ENCODE results near the gene ANAPC16.

DNA sequence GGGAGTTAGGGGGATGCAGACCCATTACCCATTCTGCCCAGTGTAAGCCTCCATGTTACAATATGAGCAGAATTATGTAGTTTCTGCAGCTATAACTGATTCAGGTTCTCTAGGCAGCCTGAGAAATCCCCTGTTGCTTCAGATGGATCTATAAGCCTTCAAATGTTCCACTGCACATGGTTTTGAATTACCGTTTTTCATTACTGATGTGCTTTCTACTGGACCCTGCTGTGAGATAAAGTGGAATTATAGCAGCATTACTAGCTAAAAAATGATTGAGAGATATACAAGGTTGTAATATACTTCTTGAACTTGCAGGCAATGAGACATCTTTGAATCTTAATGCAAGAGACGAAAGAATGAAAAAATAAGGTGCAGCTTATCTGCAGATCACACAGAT, 38.4 kb upstream of the ANAPC16 start:
- TF ChIP-seq, protein P1, sequence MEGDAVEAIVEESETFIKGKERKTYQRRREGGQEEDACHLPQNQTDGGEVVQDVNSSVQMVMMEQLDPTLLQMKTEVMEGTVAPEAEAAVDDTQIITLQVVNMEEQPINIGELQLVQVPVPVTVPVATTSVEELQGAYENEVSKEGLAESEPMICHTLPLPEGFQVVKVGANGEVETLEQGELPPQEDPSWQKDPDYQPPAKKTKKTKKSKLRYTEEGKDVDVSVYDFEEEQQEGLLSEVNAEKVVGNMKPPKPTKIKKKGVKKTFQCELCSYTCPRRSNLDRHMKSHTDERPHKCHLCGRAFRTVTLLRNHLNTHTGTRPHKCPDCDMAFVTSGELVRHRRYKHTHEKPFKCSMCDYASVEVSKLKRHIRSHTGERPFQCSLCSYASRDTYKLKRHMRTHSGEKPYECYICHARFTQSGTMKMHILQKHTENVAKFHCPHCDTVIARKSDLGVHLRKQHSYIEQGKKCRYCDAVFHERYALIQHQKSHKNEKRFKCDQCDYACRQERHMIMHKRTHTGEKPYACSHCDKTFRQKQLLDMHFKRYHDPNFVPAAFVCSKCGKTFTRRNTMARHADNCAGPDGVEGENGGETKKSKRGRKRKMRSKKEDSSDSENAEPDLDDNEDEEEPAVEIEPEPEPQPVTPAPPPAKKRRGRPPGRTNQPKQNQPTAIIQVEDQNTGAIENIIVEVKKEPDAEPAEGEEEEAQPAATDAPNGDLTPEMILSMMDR (IDR thresholded peaks at IDR 0.05), result no peak
- no peak for TF ChIP-seq POLR2A (IDR thresholded peaks at IDR 0.05)
